OCI-M2 (cell line): ENCODE data around the gene THY1.
"Not testable (repeated sequence)": the region's sequence is repeated elsewhere in the genome, so short reads cannot be mapped to it uniquely, and the experiment has no call there.

Source experiments
- DNase-seq: peaks from one replicate; lab custom pipeline; 2025; ENCODE audit not compliant: unreplicated experiment; lab: John Stamatoyannopoulos, UW

Gene THY1

GRCh38 chr11:119382513-119382912 lies 40.5 kb downstream of the THY1 start:
- DNase-seq: not testable (repeated sequence)

- DNase-seq: no peak
Observed at GRCh38 chr11:119382101-119382500, 40.9 kb downstream of the THY1 start.

- DNase-seq: peak; percentile 80
Observed at GRCh38 chr11:119381181-119381988, 41.6 kb downstream of the THY1 start, which contains the start of gene USP2. Gene USP2 (minus strand): TSS chr11:119381690. CDS start chr11:119373480, 8,210 bp downstream.

DNA sequence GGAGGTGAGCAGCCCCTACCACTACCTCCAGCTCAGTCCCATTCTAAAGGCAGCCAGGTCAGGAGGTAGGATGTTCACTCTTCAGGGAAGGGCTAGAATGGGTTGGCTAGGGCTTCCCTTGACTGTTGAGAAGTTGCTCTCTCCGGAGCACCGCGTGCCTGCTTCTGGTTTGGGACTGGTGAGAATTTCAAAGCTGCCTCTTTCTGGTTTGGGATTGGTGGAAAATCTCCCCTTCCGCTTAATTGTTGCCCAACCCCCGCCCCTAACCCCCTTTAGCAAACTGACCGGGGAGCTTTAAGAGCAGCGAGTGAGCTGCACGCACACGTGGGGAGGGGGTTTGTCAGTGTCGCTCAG lies 42.2 kb downstream of the THY1 start:
- DNase-seq: no peak

DNA sequence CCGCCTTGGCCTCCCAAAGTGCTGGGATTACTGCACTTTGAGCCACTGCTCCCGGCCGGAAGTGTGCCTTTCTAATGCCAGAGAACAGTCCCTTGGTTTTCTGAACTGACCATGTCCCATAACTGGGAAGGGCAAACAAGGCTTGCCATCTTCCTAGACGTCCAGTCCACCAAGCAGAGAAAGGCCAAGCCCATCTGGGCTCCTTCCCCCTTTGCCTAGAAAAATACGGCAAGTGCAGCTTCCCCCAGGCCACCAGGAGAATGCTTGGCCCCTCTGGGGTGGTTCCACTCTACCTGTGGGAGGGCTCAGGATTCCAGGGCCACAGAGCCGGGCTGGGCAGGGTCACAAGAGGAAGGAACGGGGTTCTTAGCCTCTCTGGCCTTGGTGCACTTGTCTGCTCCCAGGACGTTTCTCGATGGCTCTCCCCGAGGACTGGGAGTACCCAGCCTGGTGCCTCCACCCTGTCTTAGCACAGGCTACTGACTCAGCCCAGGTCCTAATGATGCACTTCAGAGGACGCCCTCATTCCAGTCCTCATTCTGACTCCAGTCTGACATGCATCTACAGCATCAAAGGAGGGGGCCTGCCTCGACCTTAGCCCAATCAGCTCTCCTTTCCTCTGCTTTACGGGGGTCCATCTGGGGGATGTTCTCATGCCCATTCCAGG lies 42.7 kb downstream of the THY1 start:
- no peak for DNase-seq

DNA sequence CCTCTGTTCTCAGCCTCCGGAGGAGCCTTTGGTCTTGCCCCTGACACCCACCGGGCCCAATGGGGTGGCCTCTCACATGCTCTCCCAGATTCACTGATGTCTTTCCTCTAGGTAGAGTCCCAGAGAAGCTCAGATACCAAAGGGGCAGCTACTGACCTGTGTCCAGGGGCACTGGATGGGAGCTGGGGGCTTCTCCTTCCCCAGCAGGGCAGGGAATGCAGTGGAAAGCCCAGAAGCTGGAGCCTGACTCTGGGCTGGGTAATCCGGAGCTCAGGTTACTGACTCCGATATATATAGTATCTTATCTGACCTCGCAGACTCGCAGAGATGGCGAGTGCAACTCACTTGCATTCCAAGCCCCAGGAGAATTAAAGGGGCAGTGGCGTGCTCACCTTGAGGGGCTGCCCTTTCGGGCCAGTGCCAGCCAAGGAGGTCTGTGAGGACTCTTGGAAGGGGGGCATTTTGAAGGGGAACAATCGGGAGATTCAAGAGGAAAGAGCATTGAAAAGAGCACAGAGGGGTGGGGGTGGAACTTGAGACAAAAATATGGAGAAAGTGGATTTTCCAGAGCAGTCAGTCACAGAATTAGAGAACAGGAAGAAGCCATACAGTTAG lies 44.0 kb downstream of the THY1 start:
- DNase-seq: no peak

DNA sequence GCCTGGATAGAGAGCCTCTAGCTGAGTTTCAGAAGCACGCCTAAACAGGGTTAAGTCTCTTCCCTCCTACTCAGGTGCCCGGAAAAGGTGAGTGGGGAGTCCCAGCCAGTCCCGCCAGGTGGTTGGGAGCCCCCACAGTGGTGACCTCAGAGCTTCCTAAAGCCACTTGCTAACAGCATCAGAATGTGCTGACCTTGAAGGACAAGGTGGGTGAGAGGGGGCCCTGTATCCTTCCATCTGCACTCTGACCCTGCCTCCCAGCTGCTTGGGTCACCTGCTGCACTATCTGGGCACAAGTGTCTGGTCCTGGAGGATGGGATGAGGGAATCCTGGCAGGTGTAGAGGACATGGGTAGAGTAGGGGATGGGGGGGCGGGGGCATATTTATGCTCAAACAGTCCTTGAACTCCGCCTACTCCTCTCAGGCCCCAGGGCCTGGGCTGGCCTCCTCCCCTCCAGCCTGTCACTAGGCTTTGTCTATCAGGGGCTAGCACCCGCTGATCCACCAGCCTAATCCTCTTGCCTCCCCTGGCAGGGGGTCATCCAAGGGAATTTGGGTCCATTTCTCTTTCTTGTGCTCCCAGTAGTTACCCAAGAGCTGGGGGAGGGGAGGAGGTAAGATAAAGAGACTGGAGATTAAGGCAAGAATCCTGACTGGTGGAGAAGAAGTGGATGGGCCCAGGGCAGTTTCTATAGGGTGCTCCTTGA lies 44.9 kb downstream of the THY1 start:
- no peak for DNase-seq

DNA sequence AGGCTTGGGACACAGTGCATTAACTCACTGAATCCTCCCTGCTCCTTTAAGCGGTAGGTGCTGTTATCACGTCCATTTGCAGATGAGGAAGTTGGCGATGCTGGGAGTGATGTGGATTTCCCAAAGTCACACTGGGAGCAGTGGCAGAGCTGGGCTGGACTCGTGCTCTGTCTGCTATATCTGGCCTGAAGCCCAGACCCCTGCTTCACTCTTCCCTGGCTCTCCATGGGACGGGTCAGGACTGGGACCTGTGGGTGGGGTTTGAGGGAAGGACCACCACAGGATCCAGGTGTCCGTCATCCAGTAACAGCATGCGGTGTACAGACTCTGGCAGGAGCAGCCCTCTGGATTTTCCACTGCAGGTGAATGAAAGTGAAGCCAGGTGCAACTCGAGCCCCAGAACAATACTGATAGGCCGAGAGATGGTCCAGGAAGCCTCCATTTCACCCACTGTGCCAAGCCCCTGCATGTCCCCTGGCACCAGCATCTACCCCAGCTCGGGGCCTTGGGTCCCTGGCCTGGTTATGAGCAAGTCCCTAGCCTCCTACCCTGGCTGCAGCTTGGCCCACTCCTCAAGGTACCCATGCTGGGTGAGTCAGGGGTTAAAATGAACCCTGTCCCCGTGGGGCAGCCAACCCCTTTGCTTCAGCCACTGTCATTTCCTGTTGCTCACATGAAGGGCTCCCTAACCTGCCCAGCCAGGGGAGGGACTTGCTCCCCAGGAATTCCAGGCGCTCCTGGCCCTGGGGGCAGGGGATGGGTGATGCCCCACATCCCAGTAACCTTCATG lies 45.7 kb downstream of the THY1 start:
- DNase-seq: no peak

DNA sequence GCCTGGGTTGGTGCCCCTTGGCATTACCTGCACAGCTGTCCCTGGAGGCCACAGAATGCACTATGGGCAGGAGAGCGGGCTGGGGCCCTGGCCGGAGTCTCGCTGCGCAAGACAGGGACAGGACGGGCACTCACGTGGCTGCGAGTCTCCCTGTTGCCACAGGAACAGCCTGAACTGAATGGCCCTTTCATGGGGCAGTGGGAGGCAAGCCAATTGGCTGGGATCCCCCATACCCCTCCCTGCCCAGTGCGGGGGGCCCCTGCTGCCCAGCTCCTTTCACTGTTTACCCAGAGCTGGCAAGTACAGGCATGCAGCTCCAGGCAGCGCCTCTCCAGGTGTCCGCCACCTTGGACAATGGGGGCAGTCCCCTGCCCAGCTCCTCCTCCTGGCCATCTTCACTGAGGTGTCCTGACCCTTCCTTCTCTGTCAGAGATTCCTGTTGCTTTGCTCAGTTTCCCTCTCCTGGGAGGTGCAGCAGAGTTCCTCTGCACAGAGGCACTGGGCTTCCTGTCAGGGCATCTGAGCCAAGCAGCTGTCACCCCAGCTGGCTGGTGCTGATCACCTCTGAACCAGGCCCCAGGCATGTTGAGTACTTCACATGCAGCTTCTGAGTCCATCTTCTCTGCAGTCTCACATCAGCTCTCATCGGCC lies 46.6 kb downstream of the THY1 start:
- DNase-seq: no peak

GRCh38 chr11:119375337-119376196 lies 47.4 kb downstream of the THY1 start:
- no peak for DNase-seq

DNA sequence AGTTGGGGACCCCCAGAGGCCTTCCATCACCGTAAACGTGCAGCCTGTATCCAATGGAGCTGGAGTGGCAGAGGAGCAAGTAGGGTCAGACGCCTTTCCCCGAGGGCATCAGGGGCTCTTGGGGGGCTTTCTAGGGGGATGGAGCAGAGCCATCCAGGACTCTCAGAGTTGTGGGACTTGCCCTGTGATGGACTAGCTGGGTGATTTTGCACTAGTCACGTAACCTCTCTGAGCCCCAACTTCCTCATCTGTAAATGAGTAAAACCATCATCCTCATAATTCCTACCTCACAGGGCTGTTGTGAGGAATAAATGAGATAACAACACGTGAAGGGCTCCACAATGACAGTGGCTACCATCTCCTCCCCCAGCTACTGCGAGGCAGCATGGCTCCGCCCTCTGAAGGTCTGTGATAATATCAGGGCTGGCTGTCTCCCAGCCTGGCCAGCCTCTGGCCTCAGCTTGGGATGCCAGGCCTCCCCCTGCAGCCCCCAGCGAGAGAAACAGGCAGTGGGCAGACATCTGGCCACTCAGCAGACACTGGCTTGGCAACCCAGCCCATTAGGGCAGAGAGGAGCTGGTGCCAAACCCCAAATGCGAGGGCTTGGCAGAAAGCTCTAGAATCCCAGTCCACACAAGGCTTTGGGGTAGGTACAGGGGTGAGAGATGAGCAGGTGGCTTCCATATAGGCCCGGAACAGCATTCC lies 48.2 kb downstream of the THY1 start:
- no peak for DNase-seq

GRCh38 chr11:119373921-119374631 lies 48.9 kb downstream of the THY1 start:
- DNase-seq: no peak

DNA sequence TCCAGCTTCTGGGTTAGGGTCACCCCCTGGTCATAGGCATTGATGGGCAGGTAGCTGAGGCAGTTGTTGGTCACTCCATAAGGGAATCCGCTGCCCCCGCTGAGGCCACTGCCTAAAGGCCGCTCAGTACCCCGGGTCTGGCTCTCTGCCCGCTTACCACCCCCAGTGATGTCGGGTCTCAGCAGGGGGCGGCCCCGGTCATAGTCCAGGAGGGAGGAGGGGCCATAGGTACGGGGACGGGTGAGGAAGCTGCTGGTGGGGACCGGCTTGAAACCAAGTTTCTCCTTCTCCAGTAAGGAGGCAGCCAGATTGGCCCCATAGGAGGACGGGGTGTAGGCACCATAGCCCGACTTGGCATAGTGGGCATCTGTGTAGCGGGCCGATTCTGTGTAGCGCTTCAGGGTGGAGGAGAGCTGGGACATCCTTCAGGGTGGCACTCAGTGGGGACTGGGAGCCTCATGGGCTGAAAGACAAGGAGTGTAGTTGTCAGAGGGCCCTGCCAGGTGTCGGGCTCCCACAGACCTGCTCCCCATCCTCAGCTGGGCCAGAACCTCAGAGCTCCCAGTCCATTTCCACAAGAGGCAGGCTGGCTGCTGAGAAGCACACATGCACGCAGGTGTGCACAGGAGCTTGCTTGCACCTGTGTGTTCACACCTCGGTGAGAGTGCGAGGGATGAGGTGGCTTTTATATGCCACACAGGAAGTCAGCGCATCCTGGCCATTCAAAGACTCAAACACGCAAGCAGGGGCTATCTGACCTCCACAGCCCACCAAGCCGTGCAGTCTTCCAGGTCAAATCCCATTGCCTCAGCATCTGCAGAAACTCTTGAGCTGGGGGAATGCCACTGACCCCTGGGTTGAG lies 49.7 kb downstream of the THY1 start:
- DNase-seq: no peak

DNA sequence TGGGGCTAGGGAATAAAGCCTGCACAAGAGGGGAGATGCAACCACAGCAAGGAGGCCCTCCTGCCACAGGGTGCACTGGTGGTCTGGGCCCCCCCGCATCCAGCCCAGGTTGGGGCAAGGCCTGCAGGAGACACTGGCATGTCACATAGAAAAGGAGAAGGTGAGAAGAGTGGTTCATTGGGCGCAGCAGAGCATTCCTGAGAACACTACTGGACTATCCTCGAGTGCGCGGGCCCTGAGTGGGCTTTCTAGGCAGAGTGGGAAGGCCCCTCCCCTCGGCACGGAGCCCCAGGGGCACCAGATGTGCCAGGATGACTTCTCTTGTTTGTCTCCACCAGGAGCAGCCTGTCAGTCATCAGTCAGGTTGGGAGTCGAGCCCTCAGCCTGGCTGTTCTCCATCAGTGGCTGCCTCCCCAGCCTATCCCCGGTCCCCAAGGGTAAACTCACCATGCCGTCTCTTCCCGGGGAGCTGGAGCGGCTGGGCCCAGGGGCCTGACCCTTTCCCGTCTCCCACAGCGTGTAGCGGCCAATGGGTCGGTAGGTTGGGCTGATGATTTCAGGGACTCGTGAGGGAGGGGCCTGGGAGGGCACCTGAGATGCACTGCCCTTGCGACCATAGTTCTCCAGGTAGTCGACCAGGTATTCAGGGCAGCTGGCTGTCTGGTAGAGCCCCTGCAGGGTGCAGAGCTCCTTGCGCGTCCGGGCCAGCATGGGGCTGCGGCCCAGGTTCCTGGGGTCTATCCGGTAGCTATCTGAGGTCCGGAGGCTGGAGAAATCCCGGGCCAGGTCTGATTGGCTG lies 50.5 kb downstream of the THY1 start:
- DNase-seq: no peak

DNA sequence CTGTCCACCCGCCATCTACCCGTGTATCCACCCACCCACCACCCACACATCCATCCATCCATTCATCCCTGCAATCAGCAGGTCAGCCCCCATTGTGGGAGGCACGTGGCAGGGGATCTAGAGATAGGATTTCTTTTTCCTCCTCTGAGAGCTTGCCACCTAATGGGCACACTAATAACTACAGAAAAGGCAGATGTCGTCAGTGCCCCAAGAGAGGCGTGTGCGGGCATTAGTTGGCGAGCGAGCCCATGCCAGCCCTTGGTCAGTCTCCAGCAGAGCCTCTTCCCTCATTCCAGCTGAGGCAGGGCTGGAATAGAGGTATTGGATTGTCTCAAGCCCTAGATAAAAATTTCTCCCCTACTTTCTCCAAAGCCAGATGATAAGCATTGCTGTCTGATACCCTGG lies 51.2 kb downstream of the THY1 start:
- no peak for DNase-seq

GRCh38 chr11:119371067-119371601 lies 51.8 kb downstream of the THY1 start:
- no peak for DNase-seq
